HL-60/S4 treated with retinoic acid at 250 ng/mL for 4 days and 3 days (cell line): ENCODE results near the gene VAT1.
"Not testable (repeated sequence)": the region's sequence is repeated elsewhere in the genome, so short reads cannot be mapped to it uniquely, and the experiment has no call there.

Experiments
- in situ Hi-C: fragments of 300-500 bp; cut with MboI; formaldehyde crosslinking; loops from 2 replicates; pipeline ENCODE4 v1.7.0; 2022; ENCODE audit warnings: low sequenced_read_pairs

The VAT1 gene

DNA sequence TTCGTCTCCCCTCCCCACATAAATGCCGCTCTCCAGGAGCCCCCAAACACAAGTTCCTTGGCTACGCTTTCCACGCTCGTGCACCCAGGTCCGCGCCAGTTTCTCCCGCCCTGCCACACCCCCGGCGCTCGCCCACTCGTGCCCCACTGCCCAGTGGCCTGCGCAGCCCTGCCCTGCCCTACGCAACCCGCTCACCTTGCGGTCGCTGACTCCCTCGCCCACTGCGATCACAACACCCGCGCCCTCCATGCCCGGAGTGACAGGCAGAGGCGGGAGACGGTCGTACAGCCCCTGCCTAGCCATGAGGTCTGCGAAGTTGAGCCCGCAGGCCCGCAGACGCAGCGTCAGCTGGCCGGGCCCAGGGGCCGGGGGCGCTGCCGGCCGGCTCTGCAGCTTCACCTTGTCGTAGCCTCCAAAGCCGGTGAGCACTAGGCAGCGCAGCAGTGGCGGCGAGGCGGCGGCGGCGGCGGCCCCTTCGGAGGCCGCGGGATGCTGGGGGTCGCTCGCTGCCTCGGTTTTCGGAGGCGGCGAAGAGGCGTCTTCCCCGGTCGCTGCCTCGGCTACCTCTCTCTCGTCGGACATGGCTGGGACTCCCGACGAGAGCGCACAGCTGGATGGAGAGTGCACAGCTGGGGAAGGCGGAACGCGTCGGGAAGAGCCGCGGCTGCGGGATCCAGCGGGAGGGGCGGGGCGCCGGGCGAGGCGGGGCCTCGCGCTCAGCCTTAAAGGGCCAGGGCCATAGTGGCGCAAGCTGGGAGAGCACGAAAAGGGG, at the start of gene VAT1:
Gene VAT1, minus strand, starts transcription at position 645 of the 772 bp plus-strand sequence. Its CDS starts 63 bp downstream, at position 582.
- in situ Hi-C loops: loop anchor here (25.0 kb wide), 1 partner anchor 290 kb away; no protein-coding TSS in a partner anchor

- in situ Hi-C loops: no loop called here
These were observed 48.7 kb upstream of the VAT1 start for GRCh38 chr17:43070872-43071271.

- in situ Hi-C loops: no loop called here
These were observed 48.1 kb upstream of the VAT1 start for GRCh38 chr17:43070257-43070656.

- in situ Hi-C loops: no loop called here
These were observed 47.2 kb upstream of the VAT1 start for GRCh38 chr17:43069368-43069898.

GRCh38 chr17:43068570-43069367, 46.6 kb upstream of the VAT1 start:
- in situ Hi-C loops: no loop called here

DNA sequence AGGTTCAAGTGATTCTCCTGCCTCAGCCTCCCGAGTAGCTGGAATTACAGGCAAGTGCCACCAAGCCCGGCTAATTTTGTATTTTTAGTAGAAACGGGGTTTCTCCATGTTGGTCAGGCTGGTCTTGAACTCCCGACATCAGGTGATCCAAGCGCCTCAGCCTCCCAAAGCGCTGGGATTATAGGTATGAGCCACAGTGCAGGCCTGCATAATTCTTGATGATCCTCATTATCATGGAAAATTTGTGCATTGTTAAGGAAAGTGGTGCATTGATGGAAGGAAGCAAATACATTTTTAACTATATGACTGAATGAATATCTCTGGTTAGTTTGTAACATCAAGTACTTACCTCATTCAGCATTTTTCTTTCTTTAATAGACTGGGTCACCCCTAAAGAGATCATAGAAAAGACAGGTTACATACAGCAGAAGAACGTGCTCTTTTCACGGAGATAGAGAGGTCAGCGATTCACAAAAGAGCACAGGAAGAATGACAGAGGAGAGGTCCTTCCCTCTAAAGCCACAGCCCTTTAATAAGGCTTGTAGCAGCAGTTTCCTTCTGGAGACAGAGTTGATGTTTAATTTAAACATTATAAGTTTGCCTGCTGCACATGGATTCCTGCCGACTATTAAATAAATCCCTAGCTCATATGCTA, 40.9 kb upstream of the VAT1 start:
- in situ Hi-C loops: no loop called here

DNA sequence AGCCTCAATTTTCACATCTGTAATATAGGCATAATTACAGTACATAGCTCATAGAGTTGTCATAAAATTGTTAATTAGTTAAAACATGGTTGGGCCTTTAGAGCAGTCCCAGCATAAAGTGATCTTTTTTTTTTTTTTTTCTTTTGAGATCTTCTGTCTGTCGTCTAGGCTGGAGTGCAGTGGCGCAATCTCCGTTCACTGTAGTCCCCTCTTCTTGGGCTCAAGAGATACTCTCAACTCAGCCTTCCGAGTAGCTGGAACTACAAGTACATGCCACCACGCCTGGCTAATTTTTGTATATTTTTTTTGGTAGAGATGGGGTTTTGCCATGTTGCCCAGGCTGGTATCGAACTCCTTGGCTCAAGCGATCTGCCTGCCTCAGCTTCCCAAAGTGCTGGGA, 33.9 kb upstream of the VAT1 start:
- in situ Hi-C loops: no loop called here

- in situ Hi-C loops: not testable (repeated sequence)
These were observed 30.8 kb upstream of the VAT1 start for GRCh38 chr17:43053008-43053407.

DNA sequence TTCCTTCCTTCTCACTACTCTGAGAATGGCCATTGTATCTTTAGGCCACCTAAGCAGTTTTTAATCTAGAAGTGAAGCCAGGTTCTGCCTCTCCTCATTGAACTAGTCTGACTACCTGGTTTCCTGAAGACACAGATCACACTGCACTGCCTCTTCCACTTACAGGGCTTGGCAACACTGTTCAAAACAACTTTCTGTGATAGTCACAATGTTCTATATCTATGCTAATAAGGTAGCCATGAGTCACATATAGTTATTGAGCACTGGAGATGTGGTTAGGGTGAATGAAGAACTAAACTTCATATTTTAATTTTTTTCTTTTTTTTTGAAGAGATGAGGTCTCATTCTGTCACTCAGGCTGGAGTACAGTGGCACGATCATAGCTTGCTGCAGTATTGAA, 29.8 kb upstream of the VAT1 start:
- in situ Hi-C loops: no loop called here

DNA sequence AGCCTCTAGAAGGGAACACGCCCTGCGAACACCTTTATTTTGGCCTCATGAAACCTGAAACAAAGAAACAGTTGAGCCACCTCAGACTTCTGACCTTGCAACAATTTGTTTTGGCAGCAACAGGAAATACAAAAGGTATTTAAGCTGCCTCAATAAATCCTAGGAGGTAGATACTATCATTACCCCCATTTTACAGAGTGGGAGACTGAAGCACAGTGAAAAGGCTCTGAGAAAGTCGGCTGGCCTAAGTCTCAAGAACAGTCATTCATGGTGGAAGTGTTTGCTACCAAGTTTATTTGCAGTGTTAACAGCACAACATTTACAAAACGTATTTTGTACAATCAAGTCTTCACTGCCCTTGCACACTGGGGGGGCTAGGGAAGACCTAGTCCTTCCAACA, 21.8 kb upstream of the VAT1 start:
- in situ Hi-C loops: no loop called here

- in situ Hi-C loops: no loop called here
These were observed 21.1 kb upstream of the VAT1 start for GRCh38 chr17:43043307-43043706.

DNA sequence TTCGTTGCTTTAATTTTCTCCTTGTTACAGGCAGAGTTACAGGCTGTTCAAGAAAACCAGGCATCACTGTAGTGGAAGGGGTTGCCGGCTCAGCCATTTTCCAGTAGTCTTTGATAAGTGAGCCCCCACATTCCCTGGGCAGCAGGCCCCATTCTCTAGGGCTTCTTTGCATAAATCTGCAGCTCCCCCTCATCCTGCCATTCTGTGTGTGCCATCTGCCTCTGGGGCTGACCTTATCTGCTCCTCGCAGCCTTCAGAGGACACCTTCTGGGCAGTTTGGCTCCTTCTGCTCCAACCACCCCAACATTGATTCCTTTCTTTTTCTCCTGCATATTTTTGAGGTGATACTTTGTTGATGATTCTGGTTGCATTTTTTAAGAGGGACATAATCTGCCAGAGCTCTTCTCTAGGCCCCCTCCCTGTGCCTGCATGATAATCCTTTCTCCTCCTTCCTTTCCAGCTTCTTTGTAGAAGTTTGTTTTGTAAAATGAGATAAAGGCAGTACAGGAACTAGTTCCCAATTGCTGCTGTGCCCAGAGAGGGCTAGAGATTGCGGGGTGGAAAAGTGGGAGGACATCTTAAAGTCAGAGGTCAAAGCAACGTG, 19.9 kb upstream of the VAT1 start:
- in situ Hi-C loops: no loop called here

DNA sequence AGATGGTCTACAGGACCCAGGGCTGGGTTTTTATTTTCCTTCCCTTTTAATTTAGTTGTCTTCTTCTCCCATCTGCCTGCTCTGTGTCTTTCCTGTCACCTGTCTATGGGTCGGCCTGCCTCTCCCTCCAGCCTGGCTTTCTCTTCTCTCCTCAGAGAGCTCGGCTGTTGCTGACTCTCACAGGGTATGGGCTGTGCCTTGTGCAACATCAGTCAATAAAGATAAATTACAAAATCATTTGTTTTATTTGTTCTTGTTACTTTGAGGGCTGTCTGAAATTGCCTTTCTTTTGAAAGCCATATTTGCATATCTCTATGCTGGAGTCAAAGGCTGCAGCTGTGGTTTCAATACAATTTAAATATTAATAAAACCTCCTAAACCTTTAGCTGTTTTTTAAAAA, 18.5 kb upstream of the VAT1 start:
- in situ Hi-C loops: no loop called here

DNA sequence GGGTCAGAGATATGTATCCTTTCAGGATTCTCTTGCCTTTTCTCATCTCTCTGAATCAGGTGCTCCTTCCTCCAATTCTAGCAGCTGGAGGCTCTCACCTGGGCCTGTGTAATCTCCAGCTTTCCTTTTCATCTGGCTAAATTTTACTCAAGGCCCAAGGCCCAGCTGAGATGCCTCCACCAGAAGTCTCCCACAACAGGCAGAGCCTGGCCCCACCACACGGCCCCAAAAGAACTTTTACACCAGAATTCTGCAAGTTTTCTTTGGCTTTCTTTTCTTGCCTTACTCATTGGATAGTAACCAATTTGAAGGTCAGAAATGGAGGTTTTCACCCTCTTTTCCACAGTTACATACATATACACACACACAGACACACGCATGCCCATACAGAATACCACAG, 17.5 kb upstream of the VAT1 start:
- in situ Hi-C loops: no loop called here

GRCh38 chr17:43034894-43035293, 12.7 kb upstream of the VAT1 start:
- in situ Hi-C loops: no loop called here

DNA sequence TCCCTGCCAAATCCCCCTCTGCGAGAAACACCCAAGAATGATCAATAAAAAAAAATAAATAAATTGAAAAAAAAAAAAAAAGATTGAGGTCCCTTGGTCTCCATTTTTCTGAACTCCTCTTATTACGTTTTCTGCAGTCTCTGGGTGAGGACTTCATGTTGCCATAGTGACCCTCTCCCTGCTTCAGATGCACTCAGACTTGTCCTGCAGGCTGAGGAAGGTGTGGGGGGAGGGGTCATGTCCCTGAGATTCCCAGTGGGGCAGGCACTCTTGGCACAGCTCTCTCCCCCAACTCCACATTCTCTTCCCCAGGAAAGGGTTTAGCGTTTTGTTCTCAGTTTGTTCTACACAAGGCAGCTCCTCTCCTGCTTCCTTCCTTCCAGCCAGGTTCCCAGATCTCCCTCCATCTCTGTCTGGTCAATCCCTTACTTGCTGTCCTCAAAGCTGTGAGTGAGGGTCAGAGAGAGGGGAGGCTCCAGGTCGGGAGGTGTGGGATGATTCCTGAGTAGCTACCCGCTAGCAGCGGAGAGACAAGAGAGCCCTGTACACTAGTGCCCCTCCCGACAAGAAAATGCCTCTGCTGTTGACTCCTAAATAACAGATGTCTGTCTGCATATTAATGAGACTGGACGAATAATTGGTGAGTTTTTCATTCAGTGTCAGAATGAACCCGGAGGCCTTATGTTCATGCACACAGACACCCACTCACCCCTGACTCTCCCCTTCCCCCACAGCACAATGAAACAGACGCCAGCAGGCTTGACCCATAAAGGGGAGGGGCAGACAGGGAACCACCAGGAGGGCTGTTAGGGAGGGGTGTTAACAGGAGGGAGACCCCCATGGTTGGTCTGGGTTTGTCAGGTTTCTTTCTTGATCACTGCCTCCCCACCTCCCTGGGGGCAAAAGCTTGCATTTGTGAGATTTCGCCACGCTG, 12.0 kb upstream of the VAT1 start:
- in situ Hi-C loops: no loop called here

GRCh38 chr17:43031666-43032065, 9.5 kb upstream of the VAT1 start:
- in situ Hi-C loops: no loop called here

DNA sequence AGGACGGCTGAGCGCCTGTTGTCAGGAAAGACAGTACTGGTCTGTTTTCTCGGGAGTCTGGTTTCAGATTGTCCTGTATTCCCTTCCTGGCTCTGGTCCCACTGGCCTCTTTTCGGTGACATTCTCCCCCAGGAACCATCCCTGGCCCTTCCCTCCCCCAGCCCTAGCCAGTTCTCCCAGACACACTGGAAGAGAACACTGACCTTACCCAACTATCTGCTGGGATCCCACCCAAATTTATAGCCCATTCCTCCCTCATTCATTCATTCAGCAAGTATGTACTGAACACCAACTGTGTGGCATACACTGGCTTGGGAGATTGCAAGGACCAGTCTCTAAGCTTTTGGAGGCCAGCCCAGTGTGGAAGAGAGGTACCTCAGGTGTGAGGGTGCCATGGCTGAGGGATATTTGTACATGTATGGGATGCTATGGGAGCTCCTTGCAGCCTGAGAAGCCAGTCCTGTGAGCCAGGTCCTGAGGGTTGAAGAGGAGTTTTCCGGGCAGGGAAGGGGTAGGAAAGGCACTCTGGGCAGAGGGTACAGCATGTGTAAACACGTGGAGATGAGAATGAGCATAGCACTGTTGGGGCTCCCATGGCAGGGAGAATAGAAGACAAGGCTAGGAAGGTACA, 8.1 kb upstream of the VAT1 start:
- in situ Hi-C loops: no loop called here

DNA sequence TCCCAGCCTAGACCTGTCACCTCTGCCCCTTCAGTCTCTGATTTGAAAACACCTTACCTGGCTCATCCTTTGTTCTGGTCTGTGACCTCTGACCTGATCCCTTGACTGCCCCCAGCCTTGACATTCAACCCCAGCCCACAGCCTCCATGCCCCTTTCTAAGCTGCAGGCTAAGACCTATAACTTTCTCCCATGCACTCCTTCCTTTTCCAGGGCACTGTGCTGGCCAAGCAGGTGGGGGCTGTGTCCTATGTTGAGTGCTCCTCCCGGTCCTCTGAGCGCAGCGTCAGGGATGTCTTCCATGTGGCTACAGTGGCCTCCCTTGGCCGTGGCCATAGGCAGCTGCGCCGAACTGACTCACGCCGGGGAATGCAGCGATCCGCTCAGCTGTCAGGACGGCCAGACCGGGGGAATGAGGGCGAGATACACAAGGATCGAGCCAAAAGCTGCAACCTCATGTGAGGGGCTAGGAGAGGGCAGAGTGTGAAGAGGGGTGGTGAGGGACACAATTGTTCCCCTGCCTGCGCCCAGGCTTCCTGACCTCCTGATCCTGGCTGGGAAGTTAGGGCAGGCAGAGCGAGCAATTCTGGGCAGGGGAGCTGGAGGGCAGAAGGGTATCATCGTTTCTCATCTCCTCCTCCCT, 6.2 kb upstream of the VAT1 start:
- in situ Hi-C loops: no loop called here
